IMR-90 (cell line): Measurements from ENCODE around the gene CCDC9. TPM values are rescaled to one million over a fixed set of nuclear protein-coding genes. Genes with fewer than 3 reads are reported as not detected.

Source experiments
- ATAC-seq: fragments of 200-7000 bp; cut with Tn5 transposase; 2 replicates; pipeline ENCODE4 v1.9.1; 2020; ENCODE audit warnings: low read depth, mild to moderate bottlenecking, moderate library complexity
- BruUV-seq: library from RNA; stranded (reverse); fragments of 400-500 nt; replicated peaks from 2 replicates; lab custom pipeline; 2021; lab: Mats Ljungman, UMichigan
- CTCF ChIA-PET: fragments of 300-600 bp; formaldehyde crosslinking; extraction: SDS; loops from one replicate; lab custom pipeline; 2021; ENCODE audit warnings: antibody characterized with exemption; lab: Yijun Ruan, JAX
- POLR2A ChIA-PET: fragments of 300-600 bp; sonication (Branson Sonifier 250); formaldehyde crosslinking; loops from one replicate; lab custom pipeline; 2022; ENCODE audit warnings: antibody characterized with exemption; ENCODE audit not compliant: unreplicated experiment; lab: Charles Lee
- DNase-seq: peaks from one replicate; pipeline ENCODE4 v3.0.0; 2013
- H2AFZ ChIP-seq: replicated peaks from 2 replicates; pipeline ENCODE3; 2013; ENCODE audit warnings: low read length, mild to moderate bottlenecking; ENCODE audit not compliant: poor library complexity
- H2AK5ac ChIP-seq: 2 replicates; pipeline ENCODE4 v1.6.1; 2013; ENCODE audit warnings: low read depth, low read length, inconsistent platforms
- H2AK9ac ChIP-seq: replicated peaks from 2 replicates; pipeline ENCODE3; 2013; ENCODE audit warnings: mild to moderate bottlenecking, low read depth, low read length, moderate library complexity; ENCODE audit not compliant: poor library complexity
- H2BK120ac ChIP-seq: 2 replicates; pipeline ENCODE4 v1.6.1; 2013; ENCODE audit warnings: low read depth, low read length, inconsistent platforms
- H2BK15ac ChIP-seq: 3 replicates; pipeline ENCODE4 v1.6.1; 2013; ENCODE audit warnings: low read depth, low read length, inconsistent platforms
- H2BK20ac ChIP-seq: 2 replicates; pipeline ENCODE4 v1.6.1; 2013; ENCODE audit warnings: low read depth, mild to moderate bottlenecking, inconsistent platforms, low read length, moderate library complexity
- H2BK5ac ChIP-seq: 2 replicates; pipeline ENCODE4 v1.6.1; 2013; ENCODE audit warnings: mild to moderate bottlenecking, low read depth, low read length, inconsistent platforms; ENCODE audit not compliant: poor library complexity, severe bottlenecking
- H3K14ac ChIP-seq: replicated peaks from 2 replicates; pipeline ENCODE4 v1.6.1; 2013; ENCODE audit warnings: low read depth, low read length, inconsistent platforms
- H3K18ac ChIP-seq: 2 replicates; pipeline ENCODE4 v1.6.1; 2013; ENCODE audit warnings: low read depth, low read length, control low read depth
- H3K23ac ChIP-seq: 2 replicates; pipeline ENCODE4 v1.6.1; 2013; ENCODE audit warnings: low read depth, low read length, inconsistent platforms
- H3K27ac ChIP-seq: 2 replicates; pipeline ENCODE4 v1.5.1; 2013; ENCODE audit warnings: mild to moderate bottlenecking, control low read depth, low read length; ENCODE audit not compliant: insufficient read depth
- H3K27me3 ChIP-seq: 2 replicates; pipeline ENCODE4 v1.6.1; 2013; ENCODE audit warnings: low read length; ENCODE audit not compliant: control insufficient read depth, insufficient read depth
- H3K36me3 ChIP-seq: 2 replicates; pipeline ENCODE4 v1.6.1; 2013; ENCODE audit warnings: low read length, mixed read lengths; ENCODE audit not compliant: control insufficient read depth, insufficient read depth
- H3K4ac ChIP-seq: 2 replicates; pipeline ENCODE4 v1.6.1; 2013; ENCODE audit warnings: low read depth, low read length, inconsistent platforms
- H3K4me1 ChIP-seq: 2 replicates; pipeline ENCODE4 v1.6.1; 2013; ENCODE audit warnings: low read length, mixed read lengths; ENCODE audit not compliant: control insufficient read depth, insufficient read depth
- H3K4me2 ChIP-seq: 2 replicates; pipeline ENCODE4 v1.6.1; 2013; ENCODE audit warnings: low read depth, mild to moderate bottlenecking, control low read depth, low read length, moderate library complexity
- H3K4me3 ChIP-seq: 2 replicates; pipeline ENCODE4 v1.5.1; 2013; ENCODE audit warnings: low read depth, mild to moderate bottlenecking, control low read depth, low read length, moderate library complexity; ENCODE audit not compliant: insufficient read depth
- H3K56ac ChIP-seq: 2 replicates; pipeline ENCODE4 v1.6.1; 2013; ENCODE audit warnings: low read length, inconsistent platforms; ENCODE audit not compliant: insufficient read depth; ENCODE audit errors: extremely low read depth
- H3K79me1 ChIP-seq, 2 experiments: 2 replicates each; pipeline ENCODE4 v1.6.1; 2013; ENCODE audit warnings: low read length in 2 of 2, inconsistent platforms in 1 of 2, low read depth in 1 of 2
- H3K9ac ChIP-seq: 2 replicates; pipeline ENCODE4 v1.6.1; 2013; ENCODE audit warnings: low read depth, low read length, control low read depth
- H3K9me1 ChIP-seq: 2 replicates; pipeline ENCODE4 v1.6.1; 2013; ENCODE audit warnings: low read length, inconsistent platforms; ENCODE audit not compliant: insufficient read depth
- H3K9me3 ChIP-seq: 2 replicates; pipeline ENCODE4 v1.6.1; 2013; ENCODE audit warnings: low read length; ENCODE audit not compliant: control insufficient read depth, insufficient read depth
- H4K20me1 ChIP-seq: 2 replicates; pipeline ENCODE4 v1.6.1; 2013; ENCODE audit warnings: low read length, inconsistent platforms; ENCODE audit not compliant: insufficient read depth
- H4K5ac ChIP-seq: 2 replicates; pipeline ENCODE4 v1.6.1; 2013; ENCODE audit warnings: mild to moderate bottlenecking, low read depth, low read length, control low read depth
- H4K8ac ChIP-seq, 2 experiments: 2 replicates each; pipeline ENCODE4 v1.6.1; 2013; ENCODE audit warnings: low read depth in 2 of 2, low read length in 2 of 2, control low read depth in 1 of 2, inconsistent platforms in 1 of 2
- H4K91ac ChIP-seq: 2 replicates; pipeline ENCODE4 v1.6.1; 2013; ENCODE audit warnings: low read depth, low read length, inconsistent platforms; ENCODE audit not compliant: insufficient read depth
- POLR2A ChIP-seq: IDR thresholded peaks from 2 replicates; pipeline ENCODE4 v1.6.1; 2012; ENCODE audit warnings: mild to moderate bottlenecking, low read depth, low read length
- RAD21 ChIP-seq: IDR thresholded peaks from 2 replicates; pipeline ENCODE4 v1.6.1; 2012; ENCODE audit warnings: low read length, improper control_type of control experiment
- WGBS, 2 experiments: methylation state at CpG; one replicate each; pipeline versions ENCODE4 v1.1.5 to v1.1.7; 2013; ENCODE audit warnings: missing lambda C conversion rate in 2 of 2; ENCODE audit not compliant: insufficient read length in 1 of 2; ENCODE audit errors: extremely low coverage in 2 of 2; 5-methylcytosine and 5-hydroxymethylcytosine counted together
- dilution Hi-C: fragments of 300-500 bp; cut with HindIII; formaldehyde crosslinking; loops from one replicate; pipeline ENCODE4 v1.14.3; 2018; ENCODE audit warnings: low sequenced_read_pairs; ENCODE audit not compliant: unreplicated experiment
- in situ Hi-C: fragments of 300-500 bp; cut with MboI; formaldehyde crosslinking; loops from 3 replicates; pipeline ENCODE4 v1.14.3; 2019; ENCODE audit warnings: low sequenced_read_pairs, inconsistent platforms, mixed read lengths
- intact Hi-C: fragments of 100-400 bp; cut with micrococcal nuclease; formaldehyde crosslinking; loops from 2 replicates; pipeline ENCODE4 v1.10.0; 2022
- polyA plus RNA-seq, 3 experiments: library from polyadenylated mRNA; depleted of rRNA; stranded (reverse); fragments of >200 nt; gene quantifications; 2 replicates each; pipeline ENCODE4 v1.2.3, GENCODE V29; 2012; ENCODE audit warnings: low replicate concordance in 1 of 3
- total RNA-seq: library from RNA; depleted of rRNA; stranded (reverse); fragments of >200 nt; gene quantifications from 2 replicates; pipeline ENCODE4 v1.2.3, GENCODE V29; 2012

Gene CCDC9
- total and polyA plus RNA-seq, 2 of the 4 experiments (the other 2 are of a cell fraction), result 2.9 to 8.6 TPM

DNA sequence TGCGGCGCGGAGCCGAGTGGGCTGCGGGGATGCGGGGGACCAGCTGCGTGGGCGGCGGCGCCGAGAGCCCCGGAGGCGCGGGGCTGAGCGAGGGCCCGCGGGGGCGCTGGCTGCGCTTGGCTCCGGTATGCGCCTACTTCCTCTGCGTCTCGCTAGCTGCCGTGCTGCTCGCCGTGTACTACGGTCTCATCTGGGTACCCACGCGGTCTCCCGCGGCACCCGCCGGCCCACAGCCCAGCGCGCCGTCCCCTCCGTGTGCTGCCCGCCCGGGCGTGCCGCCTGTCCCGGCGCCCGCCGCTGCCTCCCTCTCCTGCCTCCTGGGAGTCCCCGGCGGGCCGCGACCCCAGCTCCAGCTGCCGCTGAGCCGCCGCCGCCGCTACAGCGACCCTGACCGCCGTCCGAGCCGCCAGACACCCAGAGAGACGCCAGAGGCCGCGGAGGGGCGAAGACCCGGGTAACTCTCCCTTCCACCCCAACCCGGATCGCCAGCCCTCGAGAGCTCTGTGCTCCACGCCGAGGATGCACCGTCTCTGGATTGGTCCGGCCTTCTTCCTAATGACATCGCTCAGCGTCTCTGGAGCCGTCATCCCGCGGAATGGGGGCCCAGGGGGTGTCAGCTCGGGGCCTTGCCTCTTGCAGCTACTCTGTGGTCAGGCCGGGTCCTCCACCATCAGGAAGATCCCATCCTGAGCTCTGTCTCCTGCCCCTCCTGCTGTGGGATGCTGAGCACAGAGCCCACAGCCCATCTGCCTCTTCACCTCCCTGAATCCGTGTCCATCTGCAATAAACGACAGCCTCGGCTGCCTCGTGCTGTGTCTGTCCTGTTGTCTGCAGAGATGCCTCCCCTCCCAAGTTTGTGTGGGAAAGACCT, 18.8 kb downstream of the CCDC9 start:
- Histone ChIP-seq H4K91ac (peak overlapping the region; percentile 44), H3K18ac (no peak overlapping the region), H2AFZ (peak overlapping the region; percentile 90), H4K20me1 (peaks cover 20% of the 10 kb centered on the region), H3K27ac (peak overlapping the region; percentile 48), H3K4ac (peak overlapping the region; percentile 67), H3K56ac (peak overlapping the region; percentile 35; the same call in 1 of the 2 replicates), H4K5ac (no peak overlapping the region), H3K4me1 (peaks cover 14% of the 10 kb centered on the region), H3K4me2 (peak overlapping the region; percentile 67), H2BK120ac (peak overlapping the region; percentile 38; the same call in 1 of the 2 replicates), H3K9ac (peak overlapping the region; percentile 48), H3K27me3 (no peaks in the 10 kb centered on the region), H3K23ac (peak overlapping the region; percentile 63), H2AK5ac (peak overlapping the region; percentile 79; the same call in 1 of the 2 replicates), H4K8ac (no peak overlapping the region; a peak in 1 of 4 replicates), H3K4me3 (peak overlapping the region; percentile 68), H3K9me3 (no peaks in the 10 kb centered on the region), H2BK5ac (peak overlapping the region; percentile 18), H2BK15ac (no peak overlapping the region), H2BK20ac (peak overlapping the region; percentile 26; the same call in 1 of the 2 replicates), H2AK9ac (peak overlapping the region; percentile 90), H3K36me3 (peaks cover 24% of the 10 kb centered on the region), H3K14ac (peak overlapping the region; percentile 78), H3K9me1 (peaks cover 13% of the 10 kb centered on the region), H3K79me1 (peaks cover 6 to 35% of the 10 kb centered on the region in 2 experiments; a peak in 3 of 4 replicates)
- TF ChIP-seq RAD21, result no peak
- peak; percentile 13; the same call in 1 of the 2 replicates for TF ChIP-seq POLR2A
- POLR2A ChIA-PET, result interaction anchor here (0.8 to 1.0 kb wide), 2 partner anchors 19 to 65 kb away, joined by 3 to 4 read pairs; partner anchors contain the start of gene CCDC9
- intact Hi-C loops (no loop called here), in situ Hi-C loops (loop anchor here (25.0 kb wide), 1 partner anchor 437 kb away; the partner anchor contains the start of gene EHD2), dilution Hi-C loops (no loop called here)
- 3% methylated on average over 56 of the region's 82 CpGs; no CpG with 5 or more reads in 1 of the 2 experiments for WGBS, 2 experiments
- BruUV-seq, result TSS peak; percentile 43
- ATAC-seq (peak; percentile 10), DNase-seq (no peak)
- CTCF ChIA-PET, result interaction anchor here (0.8 to 1.4 kb wide), 4 partner anchors 9 to 117 kb away, joined by 3 read pairs; partner anchors contain the start of gene CCDC9
